Measurements from ENCODE around the gene BOD1L1. TPM values are rescaled to one million over a fixed set of nuclear protein-coding genes. Genes with fewer than 3 reads are reported as not detected.

BOD1L1 gene
- total RNA-seq, 6 donors from 2014 or later, result 33.1 to 88.0 (median 37.9) TPM

GRCh38 chr4:13599159-13599558 is 28.4 kb downstream of the BOD1L1 start:
- no peaks in the 10 kb centered on the region for H3K4me1 ChIP-seq
- TF ChIP-seq POLR2A (IDR thresholded peaks at IDR 0.05) (no peak), CTCF (IDR thresholded peaks at IDR 0.05) (no peak), POLR2AphosphoS5 (IDR thresholded peaks at IDR 0.05) (no peak), EP300 (IDR thresholded peaks at IDR 0.05) (no peak)
- peaks cover 9 to 85% (median 55%) of the 10 kb centered on the region in 4 donors for H3K36me3 ChIP-seq
- no peak overlapping the region for H3K27ac ChIP-seq
- no peaks in the 10 kb centered on the region for H3K27me3 ChIP-seq
- no peak for ATAC-seq (ENCODE audit: low FRiP score in 2 of 2)
- H3K4me3 ChIP-seq, result no peak overlapping the region
- H3K9me3 ChIP-seq, result no peaks in the 10 kb centered on the region
- DNase-seq, result no peak
- 85 to 89% methylated on average over 5 of the region's 5 CpGs for WGBS, 2 donors

GRCh38 chr4:13597604-13598003 is 29.9 kb downstream of the BOD1L1 start:
- Histone ChIP-seq H3K4me1 (no peaks in the 10 kb centered on the region), H3K4me3 (no peak overlapping the region), H3K9me3 (no peaks in the 10 kb centered on the region), H3K27me3 (no peaks in the 10 kb centered on the region), H3K27ac (no peak overlapping the region), H3K36me3 (peaks cover 8 to 85% (median 55%) of the 10 kb centered on the region in 4 donors)
- no peak for ATAC-seq (ENCODE audit: low FRiP score in 2 of 2)
- no peak for TF ChIP-seq EP300 (IDR thresholded peaks at IDR 0.05)
- no peak for DNase-seq

GRCh38 chr4:13597141-13597540 is 30.4 kb downstream of the BOD1L1 start:
- Histone ChIP-seq H3K27ac (no peak overlapping the region), H3K9me3 (no peaks in the 10 kb centered on the region), H3K4me1 (no peaks in the 10 kb centered on the region), H3K36me3 (peaks cover 8 to 85% (median 56%) of the 10 kb centered on the region in 4 donors), H3K4me3 (no peak overlapping the region), H3K27me3 (no peaks in the 10 kb centered on the region)
- DNase-seq, result no peak
- TF ChIP-seq POLR2A (IDR thresholded peaks at IDR 0.05), result no peak
- TF ChIP-seq EP300 (IDR thresholded peaks at IDR 0.05), result no peak
- no peak for TF ChIP-seq CTCF (IDR thresholded peaks at IDR 0.05)
- TF ChIP-seq POLR2AphosphoS5 (IDR thresholded peaks at IDR 0.05), result no peak
- ATAC-seq (ENCODE audit: low FRiP score in 2 of 2), result no peak

GRCh38 chr4:13592220-13592619 is 35.3 kb downstream of the BOD1L1 start:
- Histone ChIP-seq H3K27me3 (no peaks in the 10 kb centered on the region), H3K4me3 (no peak overlapping the region), H3K27ac (no peak overlapping the region), H3K4me1 (no peaks in the 10 kb centered on the region), H3K9me3 (no peaks in the 10 kb centered on the region), H3K36me3 (peaks cover 31 to 100% (median 62%) of the 10 kb centered on the region in 4 donors)
- 96 to 98% methylated on average over 4 of the region's 4 CpGs for WGBS, 2 donors
- TF ChIP-seq EP300 (IDR thresholded peaks at IDR 0.05), result no peak
- no peak for TF ChIP-seq POLR2AphosphoS5 (IDR thresholded peaks at IDR 0.05)
- TF ChIP-seq CTCF (IDR thresholded peaks at IDR 0.05), result no peak
- TF ChIP-seq POLR2A (IDR thresholded peaks at IDR 0.05), result no peak
- ATAC-seq (ENCODE audit: low FRiP score in 2 of 2) (no peak), DNase-seq (no peak)

- TF ChIP-seq POLR2A (IDR thresholded peaks at IDR 0.05), result no peak
- no peak for TF ChIP-seq CTCF (IDR thresholded peaks at IDR 0.05)
- TF ChIP-seq EP300 (IDR thresholded peaks at IDR 0.05), result no peak
- no peak for TF ChIP-seq POLR2AphosphoS5 (IDR thresholded peaks at IDR 0.05)
- H3K27ac ChIP-seq, result no peak overlapping the region
- H3K4me3 ChIP-seq, result no peak overlapping the region
- H3K36me3 ChIP-seq, result peaks cover 45 to 100% (median 63%) of the 10 kb centered on the region in 4 donors
- no peaks in the 10 kb centered on the region for H3K9me3 ChIP-seq
- 88 to 96% methylated on average over 2 of the region's 2 CpGs for WGBS, 2 donors
- DNase-seq (no peak), ATAC-seq (ENCODE audit: low FRiP score in 2 of 2) (no peak)
- no peaks in the 10 kb centered on the region for H3K4me1 ChIP-seq
- H3K27me3 ChIP-seq, result no peaks in the 10 kb centered on the region
These were observed 36.8 kb downstream of the BOD1L1 start for GRCh38 chr4:13590766-13591165.

All from upper lobe of left lung (tissue), 6 donors.